GM12892 (cell line): ENCODE results near the gene TPO.

Experiments used
- POLR2A ChIP-seq: IDR thresholded peaks from 2 replicates; pipeline ENCODE4 v1.6.1; 2011; ENCODE audit warnings: low read depth, low read length, control low read depth
- POLR2AphosphoS5 ChIP-seq: IDR thresholded peaks from 2 replicates; pipeline ENCODE4 v1.6.1; 2011; ENCODE audit warnings: low read depth, low read length, control low read depth
- TAF1 ChIP-seq: IDR thresholded peaks from 2 replicates; pipeline ENCODE4 v1.6.1; 2011; ENCODE audit warnings: low read depth, mild to moderate bottlenecking, control low read depth, low read length, borderline replicate concordance

- TF ChIP-seq POLR2AphosphoS5 = no peak
- TF ChIP-seq POLR2A = no peak
- no peak for TF ChIP-seq TAF1
Measured at GRCh38 chr2:1581965-1582625, 168.8 kb downstream of the TPO start.
